Activated naive CD8-positive, alpha-beta T cell treated with anti-CD3 and anti-CD28 coated beads, Interleukin-2, amount 10 ng/mL, durations not matched to agents 7 days and 5 days (primary cell): ENCODE results near the gene FREM3. TPM values are rescaled to one million over a fixed set of nuclear protein-coding genes. Genes with fewer than 3 reads are reported as not detected.

Experiments
- ATAC-seq: fragments of 150-1000 bp; cut with Tn5 transposase; one replicate; pipeline ENCODE4 v1.10.0; 2021; ENCODE audit warnings: low read depth, moderate library complexity
- POLR2A ChIA-PET: fragments of 350-600 bp; sonication (Branson Sonifier 250); formaldehyde crosslinking; loops from one replicate; lab custom pipeline; 2021; ENCODE audit warnings: antibody characterized with exemption; lab: Charles Lee
- DNase-seq: peaks from one replicate; pipeline ENCODE4 v3.0.0; 2021
- H3K27ac Mint-ChIP-seq: one replicate; pipeline ENCODE4 v1.8.0; 2022; ENCODE audit warnings: mild to moderate bottlenecking, mixed read lengths
- H3K27me3 Mint-ChIP-seq: one replicate; pipeline ENCODE4 v1.8.0; 2022; ENCODE audit warnings: mild to moderate bottlenecking, moderate library complexity, mixed read lengths
- H3K36me3 Mint-ChIP-seq: one replicate; pipeline ENCODE4 v1.8.0; 2021; ENCODE audit warnings: mild to moderate bottlenecking, mixed read lengths
- H3K4me1 Mint-ChIP-seq: one replicate; pipeline ENCODE4 v1.8.0; 2021; ENCODE audit warnings: mixed read lengths
- H3K4me3 Mint-ChIP-seq: one replicate; pipeline ENCODE4 v1.8.0; 2022; ENCODE audit warnings: mild to moderate bottlenecking, moderate library complexity, mixed read lengths
- H3K9me3 Mint-ChIP-seq: one replicate; pipeline ENCODE4 v1.8.0; 2021; ENCODE audit warnings: mixed read lengths
- total RNA-seq, 2 experiments: library from RNA; stranded (reverse); gene quantifications; one replicate each; pipeline ENCODE4 v1.2.3, GENCODE V29; 2021

FREM3 gene
- total RNA-seq, 2 experiments from 2014 or later, result not detected

GRCh38 chr4:143642611-143643010 is 57.9 kb downstream of the FREM3 start:
- H3K4me3 Mint-ChIP-seq, result no peak overlapping the region
- H3K36me3 Mint-ChIP-seq, result no peaks in the 10 kb centered on the region
- DNase-seq (no peak), ATAC-seq (no peak)
- H3K9me3 Mint-ChIP-seq, result peaks cover 9% of the 10 kb centered on the region
- H3K27ac Mint-ChIP-seq, result no peak overlapping the region
- H3K4me1 Mint-ChIP-seq, result no peaks in the 10 kb centered on the region
- POLR2A ChIA-PET, result no interaction called here
- H3K27me3 Mint-ChIP-seq, result no peaks in the 10 kb centered on the region

GRCh38 chr4:143641361-143641760 is 59.1 kb downstream of the FREM3 start:
- H3K4me1 Mint-ChIP-seq, result no peaks in the 10 kb centered on the region
- H3K9me3 Mint-ChIP-seq, result peaks cover 3% of the 10 kb centered on the region
- no peak overlapping the region for H3K27ac Mint-ChIP-seq
- ATAC-seq (no peak), DNase-seq (no peak)
- peaks cover 2% of the 10 kb centered on the region for H3K27me3 Mint-ChIP-seq
- POLR2A ChIA-PET, result no interaction called here
- H3K4me3 Mint-ChIP-seq, result no peak overlapping the region
- no peaks in the 10 kb centered on the region for H3K36me3 Mint-ChIP-seq

DNA sequence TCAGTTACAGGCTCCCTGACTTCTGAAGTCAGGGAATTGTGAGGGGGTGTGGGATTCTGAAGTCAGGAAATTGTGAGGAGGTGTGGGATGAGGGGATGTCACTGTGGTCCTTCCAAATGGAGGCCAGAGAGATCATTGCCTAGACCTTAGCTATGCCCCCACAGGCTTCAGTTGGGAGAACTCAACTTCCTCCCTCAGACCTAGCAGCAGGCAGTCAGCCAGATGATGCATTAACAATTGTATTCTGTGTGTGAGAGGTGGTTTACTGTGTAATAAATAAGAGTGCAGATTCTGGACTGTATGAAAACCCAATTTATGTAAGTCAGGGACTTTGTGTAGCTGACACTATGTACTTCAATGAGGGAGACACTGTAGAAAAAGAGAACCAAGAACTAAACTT is 65.7 kb downstream of the FREM3 start:
- H3K27ac Mint-ChIP-seq, result no peak overlapping the region
- no peaks in the 10 kb centered on the region for H3K9me3 Mint-ChIP-seq
- ATAC-seq (no peak), DNase-seq (no peak)
- no peaks in the 10 kb centered on the region for H3K4me1 Mint-ChIP-seq
- POLR2A ChIA-PET, result no interaction called here
- H3K4me3 Mint-ChIP-seq, result no peak overlapping the region
- no peaks in the 10 kb centered on the region for H3K36me3 Mint-ChIP-seq
- peaks cover 2% of the 10 kb centered on the region for H3K27me3 Mint-ChIP-seq

DNA sequence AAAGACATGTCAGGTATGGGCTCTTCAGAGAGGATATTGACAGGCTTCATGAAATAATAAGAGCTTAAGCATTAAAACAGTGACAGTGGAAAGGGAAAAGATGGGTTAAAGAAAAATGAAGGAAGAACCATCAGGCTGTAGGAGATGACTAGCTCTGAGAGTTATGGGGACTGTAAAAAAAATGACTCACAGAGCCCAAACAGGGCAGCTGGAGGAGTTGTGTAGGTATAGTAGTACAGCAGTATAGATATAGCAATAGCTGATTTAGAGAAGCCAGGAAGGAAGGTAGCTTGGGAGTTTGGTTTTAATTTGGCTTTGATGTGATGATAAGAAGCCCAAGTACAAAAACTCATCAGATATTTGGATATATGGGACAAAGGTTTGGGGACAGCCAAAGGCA is 66.6 kb downstream of the FREM3 start:
- Mint-ChIP-seq H3K27me3 (peaks cover 2% of the 10 kb centered on the region), H3K36me3 (no peaks in the 10 kb centered on the region), H3K27ac (no peak overlapping the region), H3K4me1 (no peaks in the 10 kb centered on the region), H3K9me3 (no peaks in the 10 kb centered on the region), H3K4me3 (no peak overlapping the region)
- no peak for DNase-seq
- POLR2A ChIA-PET, result no interaction called here
- no peak for ATAC-seq

DNA sequence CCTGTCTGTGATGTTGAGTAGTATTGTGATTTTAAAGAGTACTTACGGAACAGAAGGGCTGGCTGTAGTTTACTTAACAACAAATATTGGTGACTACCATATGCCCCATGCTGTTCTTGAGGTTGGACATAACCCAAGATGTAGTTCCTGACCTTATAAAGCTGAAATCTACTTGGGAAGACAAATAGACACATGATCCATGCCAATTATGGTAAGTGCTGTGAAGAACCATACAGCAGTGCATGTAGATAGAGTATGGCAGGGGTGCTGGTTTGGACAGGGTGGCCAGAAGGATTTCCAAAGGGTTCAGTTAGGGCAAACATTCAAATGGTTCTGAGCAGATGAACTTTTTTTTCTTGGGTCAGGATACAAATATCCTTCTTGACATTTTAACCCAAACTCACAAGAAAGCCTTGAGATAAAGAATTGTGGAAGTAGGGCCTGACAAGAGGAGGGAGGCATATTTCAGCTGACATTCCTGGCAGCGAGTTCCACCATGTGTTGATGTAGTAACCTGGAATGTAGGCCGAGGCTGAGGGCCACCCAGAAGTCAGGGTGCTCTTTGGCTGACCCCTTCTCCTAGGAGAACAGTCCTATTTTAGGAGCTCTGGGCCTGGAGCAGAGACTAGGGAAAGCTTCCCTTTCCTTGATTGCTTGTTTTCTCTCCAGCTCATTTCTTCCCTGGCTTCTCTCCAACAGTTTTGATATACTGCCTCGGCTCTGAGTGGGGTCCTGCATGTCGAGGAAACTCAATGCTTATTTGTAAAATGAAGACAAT is 74.2 kb downstream of the FREM3 start:
- ATAC-seq (no peak), DNase-seq (no peak)
- H3K27me3 Mint-ChIP-seq, result peaks cover 1% of the 10 kb centered on the region
- H3K4me1 Mint-ChIP-seq, result no peaks in the 10 kb centered on the region
- H3K27ac Mint-ChIP-seq, result no peak overlapping the region
- peaks cover 2% of the 10 kb centered on the region for H3K9me3 Mint-ChIP-seq
- H3K4me3 Mint-ChIP-seq, result no peak overlapping the region
- H3K36me3 Mint-ChIP-seq, result no peaks in the 10 kb centered on the region
- POLR2A ChIA-PET, result no interaction called here

- H3K27ac Mint-ChIP-seq, result no peak overlapping the region
- no peak for DNase-seq
- H3K4me3 Mint-ChIP-seq, result no peak overlapping the region
- POLR2A ChIA-PET, result no interaction called here
- no peaks in the 10 kb centered on the region for H3K36me3 Mint-ChIP-seq
- peaks cover 1% of the 10 kb centered on the region for H3K27me3 Mint-ChIP-seq
- no peaks in the 10 kb centered on the region for H3K4me1 Mint-ChIP-seq
- no peak for ATAC-seq
- peaks cover 2% of the 10 kb centered on the region for H3K9me3 Mint-ChIP-seq
These were observed 74.8 kb downstream of the FREM3 start for GRCh38 chr4:143625632-143626031.

DNA sequence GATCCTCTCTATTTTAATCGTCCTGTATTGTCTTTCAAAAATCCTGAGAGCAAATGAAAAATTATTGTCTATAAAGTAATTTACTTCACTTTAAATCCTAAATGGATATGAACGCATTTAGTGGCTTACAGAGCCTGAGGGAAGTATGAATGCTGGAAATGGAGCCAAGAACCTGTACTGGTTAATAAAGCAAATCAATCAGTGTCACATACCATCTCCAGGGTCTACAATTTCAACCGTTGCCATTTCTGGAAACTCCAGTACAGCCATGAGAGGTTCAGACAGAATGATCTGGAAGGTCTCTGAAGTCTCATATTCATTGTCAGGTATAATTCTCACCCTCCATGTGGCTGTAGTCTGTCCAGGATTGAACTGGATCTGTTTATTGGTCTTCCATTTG is 76.6 kb downstream of the FREM3 start:
- Mint-ChIP-seq H3K36me3 (no peaks in the 10 kb centered on the region), H3K4me3 (no peak overlapping the region), H3K9me3 (peaks cover 2% of the 10 kb centered on the region), H3K27me3 (peaks cover 6% of the 10 kb centered on the region), H3K4me1 (no peaks in the 10 kb centered on the region), H3K27ac (no peak overlapping the region)
- POLR2A ChIA-PET, result no interaction called here
- ATAC-seq (no peak), DNase-seq (no peak)

DNA sequence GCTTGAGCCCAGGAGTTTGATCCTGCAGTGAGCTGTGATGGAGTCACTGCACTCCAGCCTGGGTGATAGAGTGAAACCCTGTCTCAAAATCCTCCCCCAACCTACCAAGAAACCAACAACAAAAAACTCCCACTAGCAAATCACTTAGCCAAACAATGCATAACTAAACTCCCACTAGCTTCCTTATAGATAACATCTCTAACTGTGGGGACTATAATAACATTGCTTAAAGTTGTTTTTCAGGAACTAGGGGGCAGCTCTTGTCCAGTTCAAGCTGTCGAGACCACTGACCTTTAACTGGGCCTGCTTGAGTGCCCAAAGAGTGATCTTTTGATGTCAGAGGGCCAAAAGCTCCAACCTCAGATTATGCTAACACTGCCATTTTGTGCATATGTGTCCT is 81.7 kb downstream of the FREM3 start:
- ATAC-seq (no peak), DNase-seq (no peak)
- Mint-ChIP-seq H3K27me3 (peaks cover 17% of the 10 kb centered on the region), H3K4me1 (peaks cover 8% of the 10 kb centered on the region), H3K9me3 (peaks cover 3% of the 10 kb centered on the region), H3K4me3 (no peak overlapping the region), H3K36me3 (no peaks in the 10 kb centered on the region), H3K27ac (no peak overlapping the region)
- POLR2A ChIA-PET, result no interaction called here

DNA sequence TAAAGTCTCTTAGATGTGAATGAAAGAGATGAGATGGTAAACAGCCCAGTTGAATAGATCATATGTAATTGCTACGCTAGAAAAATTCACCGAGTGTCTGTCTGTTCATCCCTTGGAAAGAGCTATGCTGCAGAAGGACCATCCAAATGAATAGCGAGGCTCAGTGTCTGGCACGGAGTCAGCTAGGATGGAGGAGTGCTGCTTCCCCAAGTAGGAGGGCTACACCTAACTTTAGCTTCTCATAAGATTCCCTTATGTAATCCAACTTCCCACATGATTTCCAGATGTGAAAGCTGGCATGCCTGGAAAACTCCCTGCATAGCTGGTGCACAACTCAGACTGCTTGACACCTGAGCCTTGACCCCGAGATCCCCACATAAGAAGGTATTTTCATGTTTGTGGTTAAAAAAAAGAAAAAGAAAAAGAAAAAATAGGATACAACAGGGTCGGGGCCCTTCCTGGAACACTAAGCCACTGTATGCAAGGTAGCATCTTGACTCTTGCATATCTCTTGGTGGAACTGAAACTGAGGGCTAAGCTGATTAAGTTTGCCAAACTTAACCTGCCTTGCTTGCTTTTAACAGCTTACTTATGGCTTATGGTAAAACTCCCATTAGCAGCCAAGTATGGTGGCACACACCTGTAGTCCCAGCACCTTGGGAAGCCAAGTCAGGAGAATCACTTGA is 82.3 kb downstream of the FREM3 start:
- ATAC-seq, result no peak
- Mint-ChIP-seq H3K27me3 (peaks cover 20% of the 10 kb centered on the region), H3K27ac (no peak overlapping the region), H3K4me3 (no peak overlapping the region), H3K36me3 (no peaks in the 10 kb centered on the region), H3K4me1 (peaks cover 8% of the 10 kb centered on the region), H3K9me3 (peaks cover 3% of the 10 kb centered on the region)
- POLR2A ChIA-PET, result no interaction called here
- DNase-seq, result no peak

DNA sequence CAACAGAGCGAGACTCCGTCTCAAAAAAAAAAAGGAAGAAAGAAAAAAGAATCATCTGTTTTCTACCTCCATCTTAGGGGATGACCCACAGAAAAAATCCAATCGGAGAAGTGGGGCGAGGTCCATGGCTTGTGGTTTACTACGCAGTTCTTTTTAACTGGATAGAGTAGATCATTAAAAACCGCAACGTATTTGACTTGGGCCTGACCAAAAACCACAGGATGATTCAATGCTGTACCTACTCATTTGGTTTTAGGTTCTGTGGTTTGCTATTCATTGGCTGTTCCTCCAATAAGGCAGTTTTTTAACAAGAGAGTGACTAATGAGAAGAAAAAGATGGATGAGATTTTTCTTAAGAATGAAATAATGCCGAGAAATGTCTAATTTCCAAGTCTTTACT is 83.7 kb downstream of the FREM3 start:
- ATAC-seq (peak; percentile 33), DNase-seq (no peak)

GRCh38 chr4:143609492-143609891 is 91.0 kb downstream of the FREM3 start:
- Mint-ChIP-seq H3K27me3 (peaks cover 8% of the 10 kb centered on the region), H3K4me3 (no peak overlapping the region), H3K9me3 (peaks cover 5% of the 10 kb centered on the region), H3K27ac (no peak overlapping the region), H3K4me1 (no peaks in the 10 kb centered on the region), H3K36me3 (peaks cover 2% of the 10 kb centered on the region)
- POLR2A ChIA-PET, result no interaction called here
- ATAC-seq (no peak), DNase-seq (no peak)

More for the DNA sequence above, 83.7 kb downstream of the FREM3 start:
- Mint-ChIP-seq H3K36me3 (no peaks in the 10 kb centered on the region), H3K27me3 (peaks cover 24% of the 10 kb centered on the region), H3K27ac (no peak overlapping the region), H3K9me3 (peaks cover 3% of the 10 kb centered on the region), H3K4me1 (peaks cover 8% of the 10 kb centered on the region), H3K4me3 (no peak overlapping the region)
- POLR2A ChIA-PET, result no interaction called here

DNA sequence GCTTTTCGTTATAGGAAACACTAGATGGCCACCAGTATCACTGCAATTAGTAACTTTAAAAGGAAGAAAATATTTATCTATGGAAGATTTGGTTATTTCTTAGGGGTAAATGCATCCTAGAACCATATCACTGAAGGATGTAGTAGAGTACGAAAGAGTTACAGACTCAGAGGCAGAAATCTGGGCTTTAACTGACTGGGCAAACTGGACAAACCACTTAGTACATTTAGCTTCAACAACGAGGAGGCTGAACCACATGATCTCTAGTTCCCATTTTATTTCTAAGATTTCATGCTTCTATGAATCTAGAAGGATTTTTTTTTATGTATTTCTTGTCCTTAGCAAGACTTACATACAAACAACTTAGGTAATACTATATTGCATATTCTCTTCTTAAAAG is 94.0 kb downstream of the FREM3 start:
- Mint-ChIP-seq H3K27ac (no peak overlapping the region), H3K4me1 (no peaks in the 10 kb centered on the region), H3K4me3 (no peak overlapping the region), H3K36me3 (peaks cover 2% of the 10 kb centered on the region), H3K9me3 (peaks cover 4% of the 10 kb centered on the region), H3K27me3 (no peaks in the 10 kb centered on the region)
- no peak for DNase-seq
- POLR2A ChIA-PET, result no interaction called here
- no peak for ATAC-seq

DNA sequence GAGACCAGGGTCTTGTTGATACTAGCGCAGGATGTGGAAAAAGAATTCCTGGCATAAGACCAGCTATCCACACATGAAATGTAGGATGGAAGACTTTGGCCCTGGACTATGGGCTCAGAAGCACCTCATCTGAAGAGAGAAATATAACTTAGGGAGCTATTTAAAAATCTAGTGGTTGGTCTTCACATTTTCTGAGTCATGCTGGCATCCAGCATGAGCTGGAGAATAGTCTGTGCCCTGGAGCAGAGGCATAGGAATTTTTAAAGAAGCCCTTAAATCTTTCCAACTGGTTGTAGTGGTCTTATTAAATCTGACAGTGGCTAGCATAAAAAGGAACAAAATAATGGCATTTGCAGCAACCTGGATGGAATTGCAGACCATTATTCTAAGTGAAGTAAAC is 100.6 kb downstream of the FREM3 start:
- DNase-seq (no peak), ATAC-seq (no peak)
- Mint-ChIP-seq H3K9me3 (peaks cover 2% of the 10 kb centered on the region), H3K27me3 (peaks cover 5% of the 10 kb centered on the region), H3K27ac (no peak overlapping the region), H3K4me3 (no peak overlapping the region), H3K4me1 (no peaks in the 10 kb centered on the region), H3K36me3 (no peaks in the 10 kb centered on the region)
- POLR2A ChIA-PET, result no interaction called here

DNA sequence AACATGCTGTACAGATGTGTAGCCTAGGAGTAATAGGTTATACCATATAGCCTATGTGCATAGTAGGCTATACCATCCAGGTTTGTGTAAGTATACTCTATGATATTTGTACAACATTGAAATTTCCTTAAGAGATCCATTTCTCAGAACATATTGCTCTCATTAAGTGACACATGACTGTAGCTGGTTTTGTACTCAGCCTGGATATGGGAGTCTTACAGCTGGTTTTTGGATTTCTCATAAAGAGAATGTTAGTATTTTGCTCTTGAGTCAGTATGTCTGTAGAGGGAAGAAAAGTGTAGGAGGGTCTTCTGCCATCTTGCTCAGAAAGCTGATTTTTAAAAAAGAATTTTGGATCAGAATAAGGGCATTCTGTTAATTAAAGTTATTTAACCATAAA is 101.7 kb downstream of the FREM3 start:
- H3K4me3 Mint-ChIP-seq, result no peak overlapping the region
- H3K27ac Mint-ChIP-seq, result no peak overlapping the region
- ATAC-seq (no peak), DNase-seq (no peak)
- no peaks in the 10 kb centered on the region for H3K4me1 Mint-ChIP-seq
- H3K9me3 Mint-ChIP-seq, result peaks cover 6% of the 10 kb centered on the region
- no peaks in the 10 kb centered on the region for H3K36me3 Mint-ChIP-seq
- POLR2A ChIA-PET, result no interaction called here
- peaks cover 5% of the 10 kb centered on the region for H3K27me3 Mint-ChIP-seq
